ENCODE results near the gene NOC2L. TPM values are rescaled to one million over a fixed set of nuclear protein-coding genes. Genes with fewer than 3 reads are reported as not detected.
A peak's percentile ranks its signal among the peaks of the same experiment; 100 is the strongest.

Gene NOC2L
- total and polyA plus RNA-seq, 9 of the 15 experiments (the other 6 are each of a cell fraction or from before 2014, with no cell fraction given), result 4.0 to 410 (median 200) TPM

DNA sequence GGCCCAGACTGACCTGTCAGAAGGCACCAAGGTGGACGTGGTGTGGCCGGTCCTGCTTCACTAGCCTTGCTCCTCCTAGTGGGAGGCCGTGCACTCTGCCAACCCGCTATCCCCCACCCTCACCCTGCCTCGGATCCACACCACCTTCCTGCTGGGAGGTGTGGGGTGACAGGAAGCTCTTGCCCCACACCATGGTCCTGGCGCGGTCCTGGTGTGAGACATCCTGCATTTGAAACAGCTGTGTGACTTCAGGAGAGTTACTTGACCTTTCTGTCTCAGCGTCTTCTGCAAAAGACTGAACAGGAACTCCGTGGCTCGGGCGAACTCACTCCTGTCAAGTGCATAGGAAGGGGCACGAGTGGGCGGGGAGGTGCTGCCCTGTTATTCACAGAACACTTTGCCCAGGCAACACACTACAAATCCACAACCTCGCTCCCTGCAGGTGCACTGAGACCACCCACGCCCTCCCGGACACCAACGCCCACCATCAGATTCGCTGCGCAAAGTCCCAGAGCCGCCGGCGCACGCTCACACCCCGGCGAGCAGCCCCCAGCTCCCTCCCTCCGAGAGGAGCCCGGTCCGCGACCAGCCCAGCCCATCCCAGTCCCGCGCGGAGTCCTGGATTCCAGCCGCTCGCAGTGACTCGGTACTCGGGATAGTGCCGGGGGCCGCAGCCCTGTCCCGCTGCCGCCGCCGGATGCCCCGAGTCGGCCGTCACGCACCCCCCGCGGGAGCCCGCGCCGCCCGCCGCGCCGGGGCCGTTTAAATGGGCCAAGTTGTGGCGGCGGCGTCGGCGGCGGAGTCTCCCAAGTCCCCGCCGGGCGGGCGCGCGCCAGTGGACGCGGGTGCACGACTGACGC is 35.7 kb downstream of the NOC2L start, which contains the start of gene SAMD11 (continued):
- TF ChIP-seq YY1 (IDR thresholded peaks at IDR 0.05; ENCODE audit: borderline replicate concordance in 1 of 3, control insufficient read depth in 1 of 3, extremely low read depth in 1 of 3, insufficient read depth in 3 of 3, insufficient read length in 1 of 3, insufficient replicate concordance in 2 of 3, low read depth in 1 of 3, low read length in 2 of 3) (peak in 2 of 3 experiments; percentile 41 to 53), PML (IDR thresholded peaks at IDR 0.05; ENCODE audit: low read length) (no peak), TBL1XR1 (IDR thresholded peaks at IDR 0.05; ENCODE audit: low read length in 2 of 2) (peak in 1 of 2 experiments; percentile 53; a peak in 1 of 4 replicates), RCOR1 (IDR thresholded peaks at IDR 0.05; ENCODE audit: borderline replicate concordance in 1 of 2, low read depth in 2 of 2, low read length in 2 of 2) (0 out of 4 replicates have a peak, but pooled peaks of 1 of the 2 experiments have one; percentile 31), CTBP1 (IDR thresholded peaks at IDR 0.05; ENCODE audit: borderline replicate concordance) (peak; percentile 92), HCFC1 (IDR thresholded peaks at IDR 0.05; ENCODE audit: low read depth, low read length) (peak; percentile 52), HDAC3 (IDR thresholded peaks at IDR 0.05; ENCODE audit: borderline replicate concordance, partially characterized antibody) (no peak), HNRNPK (IDR thresholded peaks at IDR 0.05; ENCODE audit: low read depth, low read length, poor library complexity, severe bottlenecking) (peak; percentile 26), GATAD2B (IDR thresholded peaks at IDR 0.05; ENCODE audit: borderline replicate concordance) (peak; percentile 55; the same call in 1 of the 2 replicates), ZNF174 (CRISPR knock-in tag; IDR thresholded peaks at IDR 0.05) (no peak), FOXK2 (conservative IDR thresholded peaks at IDR 0.05 in 1 of 2, IDR thresholded peaks at IDR 0.05 in 1 of 2; ENCODE audit: low read depth in 2 of 2) (no peak)
- TF ChIP-seq, protein P1, sequence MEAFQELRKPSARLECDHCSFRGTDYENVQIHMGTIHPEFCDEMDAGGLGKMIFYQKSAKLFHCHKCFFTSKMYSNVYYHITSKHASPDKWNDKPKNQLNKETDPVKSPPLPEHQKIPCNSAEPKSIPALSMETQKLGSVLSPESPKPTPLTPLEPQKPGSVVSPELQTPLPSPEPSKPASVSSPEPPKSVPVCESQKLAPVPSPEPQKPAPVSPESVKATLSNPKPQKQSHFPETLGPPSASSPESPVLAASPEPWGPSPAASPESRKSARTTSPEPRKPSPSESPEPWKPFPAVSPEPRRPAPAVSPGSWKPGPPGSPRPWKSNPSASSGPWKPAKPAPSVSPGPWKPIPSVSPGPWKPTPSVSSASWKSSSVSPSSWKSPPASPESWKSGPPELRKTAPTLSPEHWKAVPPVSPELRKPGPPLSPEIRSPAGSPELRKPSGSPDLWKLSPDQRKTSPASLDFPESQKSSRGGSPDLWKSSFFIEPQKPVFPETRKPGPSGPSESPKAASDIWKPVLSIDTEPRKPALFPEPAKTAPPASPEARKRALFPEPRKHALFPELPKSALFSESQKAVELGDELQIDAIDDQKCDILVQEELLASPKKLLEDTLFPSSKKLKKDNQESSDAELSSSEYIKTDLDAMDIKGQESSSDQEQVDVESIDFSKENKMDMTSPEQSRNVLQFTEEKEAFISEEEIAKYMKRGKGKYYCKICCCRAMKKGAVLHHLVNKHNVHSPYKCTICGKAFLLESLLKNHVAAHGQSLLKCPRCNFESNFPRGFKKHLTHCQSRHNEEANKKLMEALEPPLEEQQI (IDR thresholded peaks at IDR 0.05), result no peak
